H7 (cell line): ENCODE measurements around the gene SNX15. TPM values are rescaled to one million over a fixed set of nuclear protein-coding genes. Genes with fewer than 3 reads are reported as not detected.

Experiments used
- total RNA-seq: library from RNA; depleted of rRNA; stranded (reverse); fragments of >200 nt; shearing (Covaris generic); gene quantifications from 2 replicates; pipeline ENCODE4 v1.2.3, GENCODE V29; 2014; rRNA removed

The SNX15 gene
- total RNA-seq, 1 experiment from 2014 or later: 11.8 TPM

Other genes with a start within 250 kb of the SNX15 start
- 66.5 and 80.0 TPM in 2 replicates for gene SF1, start 248.9 kb upstream of the SNX15 start, total RNA-seq
- 24.5 and 29.7 TPM in 2 replicates for gene MAP4K2, start 224.2 kb upstream of the SNX15 start, total RNA-seq
- gene MEN1, start 216.9 kb upstream of the SNX15 start, total RNA-seq: 31.7 and 40.0 TPM in 2 replicates
- gene CDC42BPG, start 182.8 kb upstream of the SNX15 start, total RNA-seq: 2.3 and 2.6 TPM in 2 replicates
- gene EHD1, start 148.8 kb upstream of the SNX15 start, total RNA-seq: 23.7 and 30.2 TPM in 2 replicates
- 19.3 and 22.5 TPM in 2 replicates for gene ATG2A, start 110.2 kb upstream of the SNX15 start, total RNA-seq
- gene PPP2R5B, start 102.8 kb upstream of the SNX15 start, total RNA-seq: 5.0 and 6.0 TPM in 2 replicates
- gene GPHA2, start 91.5 kb upstream of the SNX15 start, total RNA-seq: 2.4 TPM in 1 of 2 replicates, not detected in the other
- 0.97 and 1.1 TPM in 2 replicates for gene MAJIN, start 55.3 kb upstream of the SNX15 start, total RNA-seq
- 0.55 TPM in 1 of 2 replicates, not detected in the other for gene BATF2, start 30.5 kb upstream of the SNX15 start, total RNA-seq
- gene ARL2, start 13.3 kb upstream of the SNX15 start, total RNA-seq: 219 and 221 TPM in 2 replicates
- 15.4 TPM in 2 replicates for gene SAC3D1, start 13.8 kb downstream of the SNX15 start, total RNA-seq
- 1.4 and 2.4 TPM in 2 replicates for gene NAALADL1, start 31.1 kb downstream of the SNX15 start, total RNA-seq
- 83.8 and 88.7 TPM in 2 replicates for gene CDCA5, start 56.6 kb downstream of the SNX15 start, total RNA-seq
- gene ZFPL1, start 56.8 kb downstream of the SNX15 start, total RNA-seq: 53.8 and 55.3 TPM in 2 replicates
- gene VPS51, start 68.8 kb downstream of the SNX15 start, total RNA-seq: 162 and 186 TPM in 2 replicates
- 31.9 and 45.2 TPM in 2 replicates for gene TM7SF2, start 84.4 kb downstream of the SNX15 start, total RNA-seq
- gene ZNHIT2, start 90.3 kb downstream of the SNX15 start, total RNA-seq: 14.1 and 22.5 TPM in 2 replicates
- 779 and 1,014 TPM in 2 replicates for gene FAU, start 94.7 kb downstream of the SNX15 start, total RNA-seq
- 89.9 and 93.3 TPM in 2 replicates for gene MRPL49, start 94.9 kb downstream of the SNX15 start, total RNA-seq
- 11.5 and 21.9 TPM in 2 replicates for gene SYVN1, start 107.1 kb downstream of the SNX15 start, total RNA-seq
- 2.0 and 2.3 TPM in 2 replicates for gene SPDYC, start 142.8 kb downstream of the SNX15 start, total RNA-seq
- gene CAPN1, start 154.5 kb downstream of the SNX15 start, total RNA-seq: 160 and 165 TPM in 2 replicates
- 27.6 and 35.2 TPM in 2 replicates for gene POLA2, start 234.5 kb downstream of the SNX15 start, total RNA-seq